Natural killer cell (primary cell): ENCODE results near the gene NRAP. TPM values are rescaled to one million over a fixed set of nuclear protein-coding genes. Genes with fewer than 3 reads are reported as not detected.

Experiments
- ATAC-seq, 3 donors: fragments of 150-1000 bp in 2 of 3; fragments of 200-7000 bp in 1 of 3; cut with Tn5 transposase; 1 replicate in 1 of 3; 2 replicates in 2 of 3; pipeline ENCODE4 v1.10.0; 2021; ENCODE audit warnings: mild to moderate bottlenecking in 2 of 3, moderate library complexity in 2 of 3
- DNase-seq, 2 donors: peaks; one replicate each; pipeline versions ENCODE4 v3.0.0 to v3.0.0-alpha.2; 2013 to 2021; ENCODE audit warnings: mixed read lengths in 1 of 2
- H3K27ac ChIP-seq: one replicate; pipeline ENCODE4 v1.5.1; 2013; ENCODE audit warnings: mild to moderate bottlenecking, low read length
- H3K27me3 ChIP-seq: one replicate; pipeline ENCODE4 v1.6.1; 2013; ENCODE audit warnings: low read length; ENCODE audit not compliant: control insufficient read depth, insufficient read depth
- H3K36me3 ChIP-seq: one replicate; pipeline ENCODE4 v1.6.1; 2013; ENCODE audit warnings: low read length; ENCODE audit not compliant: control insufficient read depth, insufficient read depth
- H3K4me1 ChIP-seq: one replicate; pipeline ENCODE4 v1.6.1; 2013; ENCODE audit warnings: low read length; ENCODE audit not compliant: control insufficient read depth, insufficient read depth
- H3K4me3 ChIP-seq: one replicate; pipeline ENCODE4 v1.5.1; 2013; ENCODE audit warnings: low read length
- H3K9me3 ChIP-seq: one replicate; pipeline ENCODE4 v1.6.1; 2013; ENCODE audit warnings: low read length; ENCODE audit not compliant: control insufficient read depth, insufficient read depth
- H3K27ac Mint-ChIP-seq, 2 donors: one replicate each; pipeline ENCODE4 v1.8.0; 2022; ENCODE audit warnings: mild to moderate bottlenecking in 2 of 2, mixed read lengths in 2 of 2, moderate library complexity in 1 of 2
- H3K27me3 Mint-ChIP-seq, 2 donors: one replicate each; pipeline ENCODE4 v1.8.0; 2022; ENCODE audit warnings: low read depth in 2 of 2, mixed read lengths in 2 of 2
- H3K36me3 Mint-ChIP-seq: one replicate; pipeline ENCODE4 v1.8.0; 2022; ENCODE audit warnings: mixed read lengths
- H3K4me1 Mint-ChIP-seq, 2 donors: one replicate each; pipeline ENCODE4 v1.8.0; 2022; ENCODE audit warnings: mixed read lengths in 2 of 2
- H3K4me3 Mint-ChIP-seq: one replicate; pipeline ENCODE4 v1.8.0; 2022; ENCODE audit warnings: mild to moderate bottlenecking, moderate library complexity, mixed read lengths
- H3K9me3 Mint-ChIP-seq, 2 donors: one replicate each; pipeline ENCODE4 v1.8.0; 2022; ENCODE audit warnings: mixed read lengths in 2 of 2
- CTCF ChIP-seq: fragments of 200-600 bp; IDR thresholded peaks from one replicate; pipeline ENCODE4 v1.8.0; 2022; ENCODE audit warnings: antibody characterized with exemption
- whole genome bisulfite sequencing: methylation state at CpG from one replicate; pipeline ENCODE4 v1.1.7; 2013; ENCODE audit warnings: missing lambda C conversion rate; ENCODE audit not compliant: insufficient coverage; 5-methylcytosine and 5-hydroxymethylcytosine counted together
- intact Hi-C: fragments of 100-400 bp; cut with micrococcal nuclease; formaldehyde crosslinking; loops from one replicate; pipeline ENCODE4 v1.14.2; 2022
- total RNA-seq, 4 donors: library from RNA; stranded (reverse); fragments of 120-200 nt in 1 of 4; gene quantifications; one replicate each; pipeline versions ENCODE4 v1.2.3 to v1.2.4, GENCODE V29; 2013 to 2022

NRAP gene
- total RNA-seq, 3 donors from 2014 or later (not counting 1 experiment from before 2014, with no cell fraction given) = not detected

GRCh38 chr10:113589201-113589770 is 74.6 kb downstream of the NRAP start:
- H3K27ac ChIP-seq = no peak overlapping the region
- no peak for TF ChIP-seq CTCF
- intact Hi-C loops = no loop called here
- Mint-ChIP-seq H3K4me3 (no peak overlapping the region), H3K4me1 (no peaks in the 10 kb centered on the region), H3K27ac (no peak overlapping the region), H3K27me3 (peaks cover 3 to 13% of the 10 kb centered on the region in 2 donors), H3K36me3 (no peaks in the 10 kb centered on the region), H3K9me3 (no peaks in the 10 kb centered on the region)
- H3K4me1 ChIP-seq = no peaks in the 10 kb centered on the region
- 86% methylated on average over 13 of the region's 13 CpGs for WGBS
- ATAC-seq (no peak), DNase-seq (no peak)
- no peak overlapping the region for H3K4me3 ChIP-seq
- H3K27me3 ChIP-seq = no peaks in the 10 kb centered on the region
- H3K9me3 ChIP-seq = no peaks in the 10 kb centered on the region
- no peaks in the 10 kb centered on the region for H3K36me3 ChIP-seq

GRCh38 chr10:113585949-113586348 is 77.9 kb downstream of the NRAP start:
- DNase-seq (no peak), ATAC-seq (no peak)
- Histone ChIP-seq H3K9me3 (no peaks in the 10 kb centered on the region), H3K4me1 (no peaks in the 10 kb centered on the region), H3K4me3 (no peak overlapping the region), H3K36me3 (no peaks in the 10 kb centered on the region), H3K27ac (no peak overlapping the region), H3K27me3 (no peaks in the 10 kb centered on the region)
- intact Hi-C loops = no loop called here
- H3K36me3 Mint-ChIP-seq = no peaks in the 10 kb centered on the region
- no peak overlapping the region for H3K27ac Mint-ChIP-seq
- no peaks in the 10 kb centered on the region for H3K4me1 Mint-ChIP-seq
- no peaks in the 10 kb centered on the region for H3K9me3 Mint-ChIP-seq
- peaks cover 5 to 16% of the 10 kb centered on the region in 2 donors for H3K27me3 Mint-ChIP-seq
- TF ChIP-seq CTCF = no peak
- 36% methylated on average over 1 of the region's 1 CpG for WGBS
- no peak overlapping the region for H3K4me3 Mint-ChIP-seq

- peaks cover 5 to 16% of the 10 kb centered on the region in 2 donors for H3K27me3 Mint-ChIP-seq
- Histone ChIP-seq H3K4me3 (no peak overlapping the region), H3K27ac (no peak overlapping the region), H3K36me3 (no peaks in the 10 kb centered on the region), H3K27me3 (no peaks in the 10 kb centered on the region), H3K9me3 (no peaks in the 10 kb centered on the region), H3K4me1 (no peaks in the 10 kb centered on the region)
- no peak overlapping the region for H3K4me3 Mint-ChIP-seq
- DNase-seq = no peak
- H3K4me1 Mint-ChIP-seq = no peaks in the 10 kb centered on the region
- TF ChIP-seq CTCF = no peak
- intact Hi-C loops = no loop called here
- no peaks in the 10 kb centered on the region for H3K9me3 Mint-ChIP-seq
- 50% methylated on average over 3 of the region's 3 CpGs for WGBS
- ATAC-seq = no peak
- no peak overlapping the region for H3K27ac Mint-ChIP-seq
- no peaks in the 10 kb centered on the region for H3K36me3 Mint-ChIP-seq
These were observed 80.3 kb downstream of the NRAP start for GRCh38 chr10:113583571-113583970.

GRCh38 chr10:113581092-113581491 is 82.7 kb downstream of the NRAP start:
- H3K27ac Mint-ChIP-seq = no peak overlapping the region
- H3K9me3 Mint-ChIP-seq = no peaks in the 10 kb centered on the region
- ATAC-seq (no peak), DNase-seq (no peak)
- TF ChIP-seq CTCF = no peak
- Histone ChIP-seq H3K27me3 (no peaks in the 10 kb centered on the region), H3K36me3 (no peaks in the 10 kb centered on the region), H3K4me3 (no peak overlapping the region), H3K9me3 (no peaks in the 10 kb centered on the region), H3K27ac (no peak overlapping the region), H3K4me1 (no peaks in the 10 kb centered on the region)
- WGBS = 81% methylated on average over 1 of the region's 1 CpG
- H3K4me1 Mint-ChIP-seq = no peaks in the 10 kb centered on the region
- intact Hi-C loops = no loop called here
- peaks cover 5 to 16% of the 10 kb centered on the region in 2 donors for H3K27me3 Mint-ChIP-seq
- no peak overlapping the region for H3K4me3 Mint-ChIP-seq
- no peaks in the 10 kb centered on the region for H3K36me3 Mint-ChIP-seq
